Measurements from ENCODE around the gene LOXL4. TPM values are rescaled to one million over a fixed set of nuclear protein-coding genes. Genes with fewer than 3 reads are reported as not detected.

LOXL4 gene
- total and polyA plus RNA-seq, 8 donors: 2.5 to 7.0 (median 5.6) TPM

- H3K27ac ChIP-seq: no peak overlapping the region
- ATAC-seq: no peak
- TF ChIP-seq, protein P1, sequence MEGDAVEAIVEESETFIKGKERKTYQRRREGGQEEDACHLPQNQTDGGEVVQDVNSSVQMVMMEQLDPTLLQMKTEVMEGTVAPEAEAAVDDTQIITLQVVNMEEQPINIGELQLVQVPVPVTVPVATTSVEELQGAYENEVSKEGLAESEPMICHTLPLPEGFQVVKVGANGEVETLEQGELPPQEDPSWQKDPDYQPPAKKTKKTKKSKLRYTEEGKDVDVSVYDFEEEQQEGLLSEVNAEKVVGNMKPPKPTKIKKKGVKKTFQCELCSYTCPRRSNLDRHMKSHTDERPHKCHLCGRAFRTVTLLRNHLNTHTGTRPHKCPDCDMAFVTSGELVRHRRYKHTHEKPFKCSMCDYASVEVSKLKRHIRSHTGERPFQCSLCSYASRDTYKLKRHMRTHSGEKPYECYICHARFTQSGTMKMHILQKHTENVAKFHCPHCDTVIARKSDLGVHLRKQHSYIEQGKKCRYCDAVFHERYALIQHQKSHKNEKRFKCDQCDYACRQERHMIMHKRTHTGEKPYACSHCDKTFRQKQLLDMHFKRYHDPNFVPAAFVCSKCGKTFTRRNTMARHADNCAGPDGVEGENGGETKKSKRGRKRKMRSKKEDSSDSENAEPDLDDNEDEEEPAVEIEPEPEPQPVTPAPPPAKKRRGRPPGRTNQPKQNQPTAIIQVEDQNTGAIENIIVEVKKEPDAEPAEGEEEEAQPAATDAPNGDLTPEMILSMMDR (IDR thresholded peaks at IDR 0.05): no peak
- H3K4me3 ChIP-seq: no peak overlapping the region
- no peaks in the 10 kb centered on the region for H3K27me3 ChIP-seq
- no peak for DNase-seq
- peaks cover 0 to 20% of the 10 kb centered on the region in 2 donors for H3K4me1 ChIP-seq
- H3K36me3 ChIP-seq: peaks cover 0 to 12% of the 10 kb centered on the region in 2 donors
- intact Hi-C loops (cut with DNase I): no loop called here
- no peaks in the 10 kb centered on the region for H3K9me3 ChIP-seq
Observed at GRCh38 chr10:98258683-98259454, 9.1 kb downstream of the LOXL4 start.

DNA sequence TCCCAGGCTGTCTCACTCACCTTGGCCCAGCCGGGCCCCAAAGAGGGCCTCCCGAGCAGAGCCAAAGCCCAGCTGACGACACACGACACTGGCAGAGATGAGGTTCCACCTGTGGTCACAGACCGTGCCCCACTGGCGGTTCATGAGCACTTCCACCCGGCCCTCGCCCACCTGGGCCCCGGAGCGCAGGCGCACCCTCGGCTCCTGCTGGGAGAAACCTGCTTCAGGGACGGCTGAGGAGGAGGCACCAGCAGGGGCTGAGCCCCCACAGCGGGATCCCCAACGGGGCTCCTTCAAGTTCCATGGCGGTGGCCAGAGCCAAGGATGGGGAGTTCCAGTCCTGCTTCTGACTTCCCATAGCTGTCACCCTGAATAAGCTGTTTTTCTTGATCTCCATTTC lies 10.0 kb downstream of the LOXL4 start:
- Histone ChIP-seq H3K4me3 (no peak overlapping the region), H3K9me3 (no peaks in the 10 kb centered on the region), H3K27me3 (no peaks in the 10 kb centered on the region), H3K4me1 (peaks cover 0 to 20% of the 10 kb centered on the region in 2 donors), H3K36me3 (peaks cover 0 to 16% of the 10 kb centered on the region in 2 donors), H3K27ac (no peak overlapping the region)
- DNase-seq (no peak), ATAC-seq (no peak)
- intact Hi-C loops (cut with DNase I): no loop called here
- TF ChIP-seq, protein P1 (IDR thresholded peaks at IDR 0.05): no peak

GRCh38 chr10:98257198-98257597 lies 10.8 kb downstream of the LOXL4 start:
- no peak for ATAC-seq
- peaks cover 0 to 16% of the 10 kb centered on the region in 2 donors for H3K36me3 ChIP-seq
- H3K27me3 ChIP-seq: no peaks in the 10 kb centered on the region
- H3K4me3 ChIP-seq: no peak overlapping the region
- TF ChIP-seq, protein P1 (IDR thresholded peaks at IDR 0.05): no peak
- H3K4me1 ChIP-seq: peaks cover 0 to 20% of the 10 kb centered on the region in 2 donors
- DNase-seq: no peak
- no peaks in the 10 kb centered on the region for H3K9me3 ChIP-seq
- intact Hi-C loops (cut with DNase I): no loop called here
- no peak overlapping the region for H3K27ac ChIP-seq

DNA sequence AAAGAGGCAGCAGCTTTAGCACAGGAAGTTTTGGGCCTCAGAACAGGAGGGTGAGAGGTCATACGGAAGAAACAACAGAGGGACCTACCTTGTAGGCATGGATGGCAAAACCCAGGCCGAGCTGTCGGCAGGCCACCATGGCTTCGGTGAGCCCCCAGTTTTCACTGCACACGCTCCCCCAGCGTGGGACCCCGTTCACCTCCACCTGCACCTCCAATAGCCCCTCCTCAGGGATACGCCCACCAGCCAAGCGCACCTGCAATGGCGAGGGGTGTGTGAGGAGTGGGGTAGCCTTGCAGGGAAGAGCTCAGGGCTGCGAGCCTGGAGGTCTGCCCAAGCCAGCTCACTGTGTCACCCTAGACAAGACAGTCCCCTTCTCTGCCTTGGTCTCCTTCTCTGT lies 11.3 kb downstream of the LOXL4 start:
- Histone ChIP-seq H3K9me3 (no peaks in the 10 kb centered on the region), H3K36me3 (peaks cover 0 to 21% of the 10 kb centered on the region in 2 donors), H3K27ac (no peak overlapping the region), H3K4me3 (no peak overlapping the region), H3K27me3 (no peaks in the 10 kb centered on the region), H3K4me1 (peaks cover 0 to 20% of the 10 kb centered on the region in 2 donors)
- no peak for ATAC-seq
- TF ChIP-seq, protein P1 (IDR thresholded peaks at IDR 0.05): no peak
- no peak for DNase-seq
- intact Hi-C loops (cut with DNase I): no loop called here

DNA sequence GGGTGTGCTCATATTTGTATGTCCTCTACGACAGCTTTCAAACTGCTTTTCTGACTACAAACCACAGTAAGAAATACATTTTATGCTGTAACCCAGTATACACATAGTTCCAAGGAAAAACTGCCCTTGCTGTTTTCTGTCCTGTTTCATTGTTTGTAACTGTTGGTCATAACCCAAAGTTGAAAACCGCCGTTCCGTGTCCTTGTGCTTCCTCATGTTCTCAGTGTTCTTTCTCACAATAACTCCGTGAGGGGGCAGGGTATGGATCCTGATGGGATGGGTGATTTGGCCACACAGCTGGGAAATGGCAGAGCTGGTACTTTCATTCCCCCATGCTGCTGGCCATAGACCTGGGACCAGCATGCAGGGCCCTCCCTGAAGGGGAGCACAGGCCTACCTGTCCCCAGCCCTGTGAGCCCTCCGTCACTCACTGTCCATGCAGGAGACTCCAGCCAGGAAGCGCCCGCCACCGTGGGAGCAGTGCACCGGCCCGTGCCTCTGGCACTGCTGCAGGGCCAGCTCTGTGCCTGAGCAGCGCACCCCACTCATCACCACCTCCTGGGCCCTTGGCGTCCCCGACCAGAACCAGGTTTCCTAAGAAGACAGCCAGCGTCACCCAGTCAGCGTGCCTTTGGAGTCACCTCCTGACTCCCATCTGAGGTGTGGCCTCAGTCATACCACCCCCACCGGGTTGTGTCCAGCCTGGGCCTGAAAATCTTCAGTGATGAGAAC lies 12.7 kb downstream of the LOXL4 start:
- Histone ChIP-seq H3K9me3 (no peaks in the 10 kb centered on the region), H3K4me1 (peaks cover 0 to 12% of the 10 kb centered on the region in 2 donors), H3K4me3 (no peak overlapping the region), H3K27ac (no peak overlapping the region), H3K36me3 (peaks cover 0 to 33% of the 10 kb centered on the region in 2 donors), H3K27me3 (no peaks in the 10 kb centered on the region)
- no peak for DNase-seq
- intact Hi-C loops (cut with DNase I): no loop called here
- ATAC-seq: no peak
- TF ChIP-seq, protein P1 (IDR thresholded peaks at IDR 0.05): no peak
